Measurements from ENCODE around the gene CUL2. TPM values are rescaled to one million over a fixed set of nuclear protein-coding genes. Genes with fewer than 3 reads are reported as not detected.

CUL2 gene
- total RNA-seq, 1 donor from 2014 or later: 33.7 TPM

- DNase-seq (no peak), ATAC-seq (ENCODE audit: low read depth) (no peak)
- Mint-ChIP-seq H3K27me3 (no peaks in the 10 kb centered on the region), H3K9me3 (no peaks in the 10 kb centered on the region), H3K27ac (peak overlapping the region; percentile 94), H3K4me3 (peak overlapping the region; percentile 81), H3K4me1 (peaks cover 73% of the 10 kb centered on the region), H3K36me3 (ENCODE audit: low read depth) (peaks cover 9% of the 10 kb centered on the region)
- intact Hi-C loops (cut with micrococcal nuclease): loop anchor here (1.0 kb wide), 2 partner anchors 17 to 64 kb away; no protein-coding TSS in a partner anchor
- ChIA-PET POLR2A (interaction anchor here (0.8 to 14.7 kb wide), 4 partner anchors 10 to 61 kb away, joined by 8 to 570 read pairs (median 92); no protein-coding TSS in a partner anchor), CTCF (interaction anchor here (1.0 to 2.5 kb wide), 2 partner anchors 17 to 63 kb away, joined by 3 to 14 read pairs; no protein-coding TSS in a partner anchor)
- no peak for TF ChIP-seq CTCF (IDR thresholded peaks at IDR 0.05)
These were observed 42.6 kb upstream of the CUL2 start for GRCh38 chr10:35132727-35133126.

- Mint-ChIP-seq H3K4me3 (no peak overlapping the region), H3K27me3 (no peaks in the 10 kb centered on the region), H3K27ac (peak overlapping the region; percentile 47), H3K36me3 (ENCODE audit: low read depth) (peaks cover 14% of the 10 kb centered on the region), H3K4me1 (peaks cover 63% of the 10 kb centered on the region), H3K9me3 (no peaks in the 10 kb centered on the region)
- ChIA-PET POLR2A (interaction anchor here (7.5 to 14.7 kb wide), 2 partner anchors 20 to 63 kb away, joined by 174 to 570 read pairs; no protein-coding TSS in a partner anchor), CTCF (no interaction called here)
- intact Hi-C loops (cut with micrococcal nuclease): no loop called here
- TF ChIP-seq CTCF (IDR thresholded peaks at IDR 0.05): no peak
- DNase-seq (no peak), ATAC-seq (ENCODE audit: low read depth) (no peak)
These were observed 40.5 kb upstream of the CUL2 start for GRCh38 chr10:35130663-35131062.

GRCh38 chr10:35129185-35129674 lies 39.1 kb upstream of the CUL2 start:
- Mint-ChIP-seq H3K4me3 (peak overlapping the region; percentile 93), H3K27me3 (no peaks in the 10 kb centered on the region), H3K4me1 (peaks cover 58% of the 10 kb centered on the region), H3K36me3 (ENCODE audit: low read depth) (peaks cover 14% of the 10 kb centered on the region), H3K9me3 (no peaks in the 10 kb centered on the region), H3K27ac (peak overlapping the region; percentile 98)
- ATAC-seq (ENCODE audit: low read depth) (no peak), DNase-seq (no peak)
- ChIA-PET CTCF (interaction anchor here (0.7 to 1.2 kb wide), 2 partner anchors 25 to 67 kb away, joined by 3 to 5 read pairs; no protein-coding TSS in a partner anchor), POLR2A (interaction anchor here (3.2 to 14.7 kb wide), 5 partner anchors 7 to 79 kb away, joined by 14 to 570 read pairs (median 54); no protein-coding TSS in a partner anchor)
- intact Hi-C loops (cut with micrococcal nuclease): loop anchor here (10.0 kb wide), 1 partner anchor 656 kb away; no protein-coding TSS in a partner anchor
- TF ChIP-seq CTCF (IDR thresholded peaks at IDR 0.05): no peak

- intact Hi-C loops (cut with micrococcal nuclease): loop anchor here (1.0 to 10.0 kb wide), 4 partner anchors 9 to 657 kb away; no protein-coding TSS in a partner anchor
- Mint-ChIP-seq H3K27me3 (no peaks in the 10 kb centered on the region), H3K27ac (peak overlapping the region; percentile 98), H3K9me3 (no peaks in the 10 kb centered on the region), H3K4me3 (peak overlapping the region; percentile 93), H3K36me3 (ENCODE audit: low read depth) (peaks cover 14% of the 10 kb centered on the region), H3K4me1 (peaks cover 45% of the 10 kb centered on the region)
- ChIA-PET POLR2A (interaction anchor here (1.0 to 14.7 kb wide), 13 partner anchors 9 to 251 kb away, joined by 3 to 570 read pairs (median 20); partner anchors contain the start of gene CUL2), CTCF (interaction anchor here (0.6 to 5.1 kb wide), 7 partner anchors 9 to 93 kb away, joined by 3 to 134 read pairs (median 6); no protein-coding TSS in a partner anchor)
- DNase-seq (no peak), ATAC-seq (ENCODE audit: low read depth) (no peak)
- TF ChIP-seq CTCF (IDR thresholded peaks at IDR 0.05): no peak
These were observed 37.2 kb upstream of the CUL2 start for GRCh38 chr10:35127289-35127891.

Data from activated B cell treated with CpG ODN at 0.5 μM for 24 hours (primary cell).